ENCODE data around the gene HMCN2.
"Not testable (repeated sequence)": the region's sequence is repeated elsewhere in the genome, so short reads cannot be mapped to it uniquely, and the experiment has no call there.

HMCN2 gene

DNA sequence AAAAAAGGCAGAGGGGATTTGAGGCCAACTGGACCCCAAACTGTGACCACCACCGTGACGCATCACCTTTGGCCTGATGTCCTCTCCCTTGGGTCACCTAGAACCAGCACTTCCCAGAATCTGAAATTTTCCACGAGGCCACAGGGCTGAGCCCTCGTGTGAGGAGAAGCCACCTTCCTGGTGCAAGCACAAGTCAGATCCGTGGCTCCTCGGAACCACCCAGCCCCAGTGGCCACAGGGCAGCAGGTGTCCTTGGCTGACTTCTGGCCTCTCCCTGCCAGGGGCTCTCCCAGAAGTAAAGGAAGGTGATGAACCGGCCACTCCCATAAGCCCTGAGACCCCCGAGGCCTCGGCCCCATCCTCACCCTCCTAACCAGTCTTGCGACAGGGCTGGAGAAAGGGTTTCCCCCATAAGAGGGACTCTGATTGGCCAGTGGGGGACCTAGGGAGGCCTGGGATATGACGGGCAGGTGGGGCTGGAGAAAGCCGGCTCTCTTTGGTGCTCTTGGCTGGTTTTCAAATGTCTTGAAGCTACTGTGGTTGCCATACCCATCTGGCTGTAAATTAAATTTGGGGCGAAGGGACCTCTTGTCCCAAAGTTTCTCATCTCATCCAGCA lies 20.9 kb upstream of the HMCN2 start:
- Mint-ChIP-seq H3K27me3 (peaks cover 8% of the 10 kb centered on the region), H3K4me1 (peaks cover 21% of the 10 kb centered on the region), H3K4me3 (no peak overlapping the region), H3K27ac (no peak overlapping the region), H3K36me3 (ENCODE audit: low read depth) (no peaks in the 10 kb centered on the region), H3K9me3 (no peaks in the 10 kb centered on the region)
- ATAC-seq (no peak), DNase-seq (no peak)

DNA sequence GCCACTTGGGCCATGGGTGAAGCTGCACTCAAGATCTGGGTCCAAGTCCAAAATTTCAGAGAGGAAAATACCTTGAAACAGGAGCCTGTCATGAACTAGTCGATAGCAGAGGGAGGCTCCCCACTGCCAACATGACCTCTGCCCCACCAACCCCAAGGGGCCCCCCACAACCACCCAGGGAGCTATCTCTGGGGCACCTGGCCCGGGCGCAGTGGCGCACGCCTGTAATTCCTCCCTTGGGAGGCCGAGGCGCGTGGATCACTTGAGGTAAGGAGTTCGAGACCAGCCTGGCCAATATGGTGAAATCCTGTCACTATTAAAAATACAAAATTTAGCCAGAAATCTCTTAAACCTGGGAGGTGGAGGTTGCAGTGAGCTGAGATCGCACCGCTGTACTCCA lies 20.1 kb upstream of the HMCN2 start:
- ATAC-seq, result no peak
- no peak for DNase-seq
- H3K4me3 Mint-ChIP-seq, result no peak overlapping the region
- peaks cover 13% of the 10 kb centered on the region for H3K4me1 Mint-ChIP-seq
- no peak overlapping the region for H3K27ac Mint-ChIP-seq
- no peaks in the 10 kb centered on the region for H3K36me3 Mint-ChIP-seq (ENCODE audit: low read depth)
- H3K27me3 Mint-ChIP-seq, result peaks cover 10% of the 10 kb centered on the region
- H3K9me3 Mint-ChIP-seq, result no peaks in the 10 kb centered on the region

DNA sequence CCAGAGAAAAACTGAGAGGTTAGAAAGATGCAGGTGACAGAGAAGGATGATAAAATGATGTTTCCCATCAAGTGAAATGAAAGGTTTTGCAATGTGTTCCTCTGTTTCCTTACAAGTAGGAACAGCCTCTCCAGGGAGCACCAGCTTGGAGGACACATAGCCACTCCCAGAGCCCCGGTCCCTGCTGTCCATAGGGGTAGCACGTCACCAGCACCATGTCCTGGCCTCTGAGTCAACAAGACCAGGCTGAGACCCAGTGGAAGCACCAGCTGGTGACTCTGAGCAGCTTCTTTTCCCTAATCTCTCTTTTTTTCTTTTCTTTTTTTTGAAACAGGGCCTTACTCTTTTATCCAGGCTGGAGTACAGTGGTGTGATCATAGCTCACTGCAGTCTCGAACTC lies 19.4 kb upstream of the HMCN2 start:
- no peak for ATAC-seq
- Mint-ChIP-seq H3K27ac (no peak overlapping the region), H3K4me3 (no peak overlapping the region), H3K27me3 (peaks cover 14% of the 10 kb centered on the region), H3K9me3 (no peaks in the 10 kb centered on the region), H3K4me1 (peaks cover 8% of the 10 kb centered on the region), H3K36me3 (ENCODE audit: low read depth) (no peaks in the 10 kb centered on the region)
- DNase-seq, result no peak

DNA sequence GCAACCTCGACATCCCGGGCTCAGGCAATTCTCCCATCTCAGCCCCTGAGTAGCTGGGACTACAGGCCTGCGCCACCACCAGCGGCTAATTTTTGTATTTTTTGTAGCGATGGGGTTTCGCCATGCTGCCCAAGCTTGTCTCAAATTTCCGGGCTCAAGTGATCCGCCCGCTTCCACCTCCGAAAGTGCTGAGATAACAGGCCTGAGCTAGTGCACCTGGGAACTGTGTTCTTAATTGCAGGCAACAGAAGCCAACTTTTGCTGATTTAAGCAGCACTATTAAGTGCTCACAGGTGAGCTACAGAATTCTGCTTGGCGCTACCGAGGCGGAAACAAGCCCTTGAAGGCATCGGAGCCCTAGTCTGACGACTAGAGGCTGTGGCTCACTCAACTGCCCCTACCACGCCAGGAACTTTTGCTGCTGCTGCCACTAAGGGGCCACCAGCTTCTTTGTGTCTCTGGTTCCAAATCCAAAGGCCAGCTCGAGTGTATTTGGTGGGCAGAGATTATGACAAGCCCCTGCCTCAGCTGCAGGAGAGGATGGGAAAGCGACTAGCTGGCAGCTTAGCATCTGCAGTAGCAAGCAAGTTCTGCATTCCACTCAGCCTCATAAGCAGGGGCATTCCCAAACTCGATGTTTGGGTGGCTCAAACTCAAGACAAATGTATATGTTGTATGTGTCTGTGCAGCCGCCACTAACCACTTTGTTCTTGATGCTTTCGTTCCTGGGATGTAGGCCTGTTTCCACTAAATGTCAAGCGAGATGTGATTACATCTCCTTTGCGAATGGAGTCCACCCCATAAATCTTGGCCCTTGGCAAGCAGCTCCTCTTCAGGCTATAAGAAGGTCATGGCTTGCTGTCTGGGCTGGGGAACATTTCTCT lies 10.6 kb upstream of the HMCN2 start:
- Mint-ChIP-seq H3K4me1 (no peaks in the 10 kb centered on the region), H3K36me3 (ENCODE audit: low read depth) (no peaks in the 10 kb centered on the region), H3K27me3 (peaks cover 34% of the 10 kb centered on the region), H3K9me3 (no peaks in the 10 kb centered on the region), H3K4me3 (no peak overlapping the region), H3K27ac (no peak overlapping the region)
- DNase-seq (no peak), ATAC-seq (no peak)

DNA sequence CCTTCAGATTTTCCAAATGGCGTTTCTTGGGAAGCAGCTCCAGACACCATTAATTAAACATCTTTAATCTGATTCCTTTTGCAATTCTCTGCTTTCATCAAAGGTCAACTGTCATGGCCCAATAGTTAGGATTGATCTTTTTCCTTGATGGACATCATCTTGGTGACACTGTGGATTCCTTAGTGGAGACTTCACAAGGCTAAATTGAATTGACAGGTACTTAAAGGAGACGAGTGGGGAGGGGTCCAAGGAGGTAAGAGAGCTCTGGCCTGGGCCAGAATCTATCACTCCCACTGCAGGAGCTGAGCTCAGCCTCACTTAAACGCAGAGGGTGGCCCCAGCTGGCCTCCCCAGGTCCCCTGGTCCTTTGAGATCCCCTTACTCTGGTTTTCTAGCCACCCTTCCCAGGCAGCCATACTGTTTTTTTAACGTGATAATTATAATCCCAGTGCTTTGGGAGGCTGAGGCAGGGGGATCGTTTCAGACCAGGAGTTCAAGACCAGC lies 9.9 kb upstream of the HMCN2 start:
- Mint-ChIP-seq H3K27me3 (peaks cover 37% of the 10 kb centered on the region), H3K4me1 (no peaks in the 10 kb centered on the region), H3K4me3 (no peak overlapping the region), H3K9me3 (no peaks in the 10 kb centered on the region), H3K27ac (no peak overlapping the region), H3K36me3 (ENCODE audit: low read depth) (no peaks in the 10 kb centered on the region)
- DNase-seq (no peak), ATAC-seq (no peak)

DNA sequence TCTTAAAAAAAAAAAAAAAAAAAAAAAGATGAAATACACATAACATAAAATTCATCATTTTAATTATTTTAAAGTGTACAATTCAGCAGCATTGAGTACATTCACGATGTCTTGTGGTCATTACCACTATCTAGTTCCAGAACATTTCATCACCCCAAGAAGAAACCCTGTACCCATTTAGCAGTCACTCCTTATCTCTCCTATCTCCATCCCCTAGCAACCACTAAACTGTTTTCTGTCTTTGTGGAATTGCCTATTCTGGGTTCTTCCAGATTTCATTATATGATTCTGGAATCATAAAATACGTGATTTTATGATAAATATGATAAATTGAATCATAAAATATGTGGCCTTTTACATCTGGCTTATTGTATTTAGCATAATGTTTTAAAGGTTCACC lies 8.9 kb upstream of the HMCN2 start:
- no peak for DNase-seq
- Mint-ChIP-seq H3K36me3 (ENCODE audit: low read depth) (no peaks in the 10 kb centered on the region), H3K27ac (no peak overlapping the region), H3K4me3 (no peak overlapping the region), H3K27me3 (peaks cover 39% of the 10 kb centered on the region), H3K9me3 (no peaks in the 10 kb centered on the region), H3K4me1 (no peaks in the 10 kb centered on the region)
- no peak for ATAC-seq

DNA sequence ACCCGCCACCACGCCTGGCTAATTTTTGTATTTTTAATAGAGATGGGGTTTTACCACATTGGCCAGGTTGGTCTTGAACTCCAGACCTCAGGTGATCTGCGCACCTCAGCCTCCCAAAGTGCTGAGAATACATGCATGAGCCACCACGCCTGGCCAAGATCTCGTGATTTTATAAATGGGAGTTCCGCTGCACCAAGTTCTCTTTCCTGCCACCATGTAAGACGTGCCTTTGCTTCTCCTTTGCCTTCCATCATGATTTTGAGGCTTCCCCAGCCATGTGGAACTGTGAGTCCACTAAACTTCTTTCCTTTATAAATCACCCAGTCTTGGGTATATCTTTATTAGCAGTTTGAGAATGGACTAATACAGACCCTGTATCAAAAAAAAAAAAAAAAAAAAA lies 7.4 kb upstream of the HMCN2 start:
- H3K9me3 Mint-ChIP-seq; ATAC-seq; H3K4me1 Mint-ChIP-seq; H3K4me3 Mint-ChIP-seq; H3K27ac Mint-ChIP-seq; H3K36me3 Mint-ChIP-seq (ENCODE audit: low read depth); DNase-seq: not testable (repeated sequence)
- peaks cover 42% of the 10 kb centered on the region for H3K27me3 Mint-ChIP-seq

DNA sequence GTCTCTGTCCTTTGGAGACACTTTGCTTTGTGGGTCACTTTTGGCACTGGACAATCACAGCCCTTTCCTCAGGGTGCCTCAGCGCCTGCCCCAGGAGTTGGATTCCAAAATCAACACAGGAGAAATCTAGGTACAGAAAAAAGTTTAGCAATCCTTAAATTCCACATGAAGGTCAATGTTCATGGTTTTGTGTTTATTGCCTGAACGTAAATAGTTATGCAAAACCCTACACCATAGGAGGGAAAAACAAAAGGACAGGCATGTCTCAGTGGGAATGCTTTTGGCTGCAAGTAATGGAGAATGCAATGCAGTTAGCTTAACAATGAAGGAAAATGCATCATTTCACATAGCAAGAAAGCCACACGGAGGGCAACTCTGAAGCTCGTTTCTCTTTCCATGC lies 6.5 kb upstream of the HMCN2 start:
- Mint-ChIP-seq H3K27me3 (peaks cover 50% of the 10 kb centered on the region), H3K36me3 (ENCODE audit: low read depth) (no peaks in the 10 kb centered on the region)
- ATAC-seq, result no peak

DNA sequence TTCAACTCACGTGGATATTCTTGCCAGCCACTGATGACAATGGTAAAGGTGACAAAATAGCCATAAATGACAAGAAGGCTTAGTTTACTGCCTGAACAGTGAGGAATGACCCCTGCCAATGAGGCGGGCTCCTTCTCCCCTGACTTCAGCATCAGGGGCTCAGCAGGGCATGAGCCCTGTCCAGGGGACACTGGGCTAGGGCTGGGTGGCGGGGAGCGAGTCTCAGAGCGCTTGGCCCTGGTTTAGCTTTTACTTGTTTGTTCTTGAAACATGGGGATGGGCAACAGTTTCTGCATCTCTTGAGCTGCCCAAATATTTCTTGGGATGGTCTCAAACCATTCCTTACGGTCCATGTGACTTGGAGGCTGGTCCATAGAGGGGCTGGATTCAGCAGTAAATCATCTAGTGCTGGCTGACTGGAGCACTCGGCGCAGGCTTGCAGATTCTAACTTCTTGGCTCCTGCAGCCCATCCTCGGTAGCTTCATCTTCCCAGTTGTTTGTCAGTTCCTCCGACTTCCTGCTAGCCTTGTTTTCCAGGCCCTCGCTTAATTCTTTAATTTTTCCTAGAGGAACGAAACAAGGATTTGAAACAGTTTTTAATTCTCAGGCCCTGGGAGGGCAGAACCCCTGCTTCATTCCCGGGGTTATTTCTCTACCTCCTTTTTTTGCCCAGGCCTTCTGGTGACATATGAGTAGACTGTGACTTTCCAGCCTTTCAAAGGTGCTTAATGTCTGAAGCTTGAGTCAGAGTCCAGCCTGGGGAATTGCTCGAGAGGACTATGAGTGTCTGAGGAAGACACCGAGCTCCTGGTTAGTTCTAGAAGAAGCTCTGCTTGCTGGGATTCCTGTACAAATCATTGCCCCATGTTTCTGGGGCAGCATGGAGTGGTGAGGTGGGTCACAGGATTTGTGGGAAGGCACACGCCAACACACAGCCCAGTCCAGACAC lies 4.5 kb upstream of the HMCN2 start:
- no peak for ATAC-seq
- Mint-ChIP-seq H3K27me3 (peaks cover 62% of the 10 kb centered on the region), H3K4me3 (no peak overlapping the region), H3K4me1 (no peaks in the 10 kb centered on the region), H3K27ac (no peak overlapping the region), H3K9me3 (no peaks in the 10 kb centered on the region), H3K36me3 (ENCODE audit: low read depth) (no peaks in the 10 kb centered on the region)
- no peak for DNase-seq

More for the DNA sequence above, 6.5 kb upstream of the HMCN2 start:
- Mint-ChIP-seq H3K27ac (no peak overlapping the region), H3K9me3 (no peaks in the 10 kb centered on the region), H3K4me3 (no peak overlapping the region), H3K4me1 (no peaks in the 10 kb centered on the region)
- no peak for DNase-seq

DNA sequence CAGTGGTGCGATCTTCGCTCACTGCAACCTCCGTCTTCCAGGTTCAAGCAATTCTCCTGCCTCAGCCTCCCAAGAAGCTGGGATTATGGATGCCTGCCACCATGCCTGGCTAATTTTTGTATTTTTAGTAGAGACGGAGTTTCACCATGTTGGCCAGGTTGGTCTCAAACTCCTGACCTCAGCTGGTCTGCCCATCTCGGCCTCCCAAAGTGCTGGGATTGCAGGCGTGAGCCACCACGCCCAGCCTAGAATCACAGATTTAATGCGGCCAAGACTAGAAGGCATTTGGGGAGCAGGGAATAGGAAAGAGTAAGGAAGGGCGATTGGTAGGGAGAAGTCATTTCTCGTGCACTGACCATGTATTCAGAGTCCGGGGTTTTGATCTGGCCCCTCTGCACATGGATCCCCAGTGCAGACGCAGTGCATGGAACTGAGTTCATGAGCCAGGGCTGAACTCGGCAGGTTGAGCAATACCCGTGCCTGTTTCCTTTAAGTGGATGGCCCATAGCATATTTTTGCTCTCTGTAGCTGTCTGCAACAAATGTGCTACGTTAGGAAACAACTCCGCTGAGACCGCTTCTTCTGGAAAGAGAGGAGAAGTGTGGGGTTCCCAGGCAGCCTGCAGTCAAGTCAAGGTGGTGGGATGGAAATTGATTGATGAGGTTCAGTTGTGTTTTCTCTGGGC lies 3.4 kb upstream of the HMCN2 start:
- Mint-ChIP-seq H3K27me3 (peaks cover 71% of the 10 kb centered on the region), H3K4me1 (no peaks in the 10 kb centered on the region), H3K27ac (no peak overlapping the region), H3K9me3 (no peaks in the 10 kb centered on the region), H3K4me3 (no peak overlapping the region), H3K36me3 (ENCODE audit: low read depth) (no peaks in the 10 kb centered on the region)
- ATAC-seq, result no peak
- DNase-seq, result no peak

DNA sequence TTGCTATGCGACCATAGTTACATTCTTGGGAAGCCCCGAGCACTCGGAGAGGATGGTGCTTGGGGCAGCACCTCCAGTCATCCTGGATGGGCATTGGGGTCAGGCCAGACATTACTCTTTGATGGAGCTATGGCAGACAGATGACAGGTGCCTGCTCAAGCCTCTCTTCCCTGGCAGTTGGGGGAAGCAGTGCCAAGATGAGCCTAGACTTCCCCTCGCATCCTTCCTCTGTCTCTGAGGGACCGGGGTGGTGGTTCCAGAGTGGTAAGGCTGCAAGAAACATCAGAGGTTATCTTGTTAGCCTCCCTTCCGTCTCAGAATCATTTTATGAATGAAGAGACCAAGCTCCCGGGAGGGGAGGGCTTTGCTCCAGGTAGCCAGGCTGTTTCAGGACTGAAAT lies 2.8 kb upstream of the HMCN2 start:
- no peak for DNase-seq
- peaks cover 76% of the 10 kb centered on the region for H3K27me3 Mint-ChIP-seq
- H3K27ac Mint-ChIP-seq, result no peak overlapping the region
- no peak overlapping the region for H3K4me3 Mint-ChIP-seq
- ATAC-seq, result no peak
- no peaks in the 10 kb centered on the region for H3K36me3 Mint-ChIP-seq (ENCODE audit: low read depth)
- no peaks in the 10 kb centered on the region for H3K9me3 Mint-ChIP-seq
- no peaks in the 10 kb centered on the region for H3K4me1 Mint-ChIP-seq

DNA sequence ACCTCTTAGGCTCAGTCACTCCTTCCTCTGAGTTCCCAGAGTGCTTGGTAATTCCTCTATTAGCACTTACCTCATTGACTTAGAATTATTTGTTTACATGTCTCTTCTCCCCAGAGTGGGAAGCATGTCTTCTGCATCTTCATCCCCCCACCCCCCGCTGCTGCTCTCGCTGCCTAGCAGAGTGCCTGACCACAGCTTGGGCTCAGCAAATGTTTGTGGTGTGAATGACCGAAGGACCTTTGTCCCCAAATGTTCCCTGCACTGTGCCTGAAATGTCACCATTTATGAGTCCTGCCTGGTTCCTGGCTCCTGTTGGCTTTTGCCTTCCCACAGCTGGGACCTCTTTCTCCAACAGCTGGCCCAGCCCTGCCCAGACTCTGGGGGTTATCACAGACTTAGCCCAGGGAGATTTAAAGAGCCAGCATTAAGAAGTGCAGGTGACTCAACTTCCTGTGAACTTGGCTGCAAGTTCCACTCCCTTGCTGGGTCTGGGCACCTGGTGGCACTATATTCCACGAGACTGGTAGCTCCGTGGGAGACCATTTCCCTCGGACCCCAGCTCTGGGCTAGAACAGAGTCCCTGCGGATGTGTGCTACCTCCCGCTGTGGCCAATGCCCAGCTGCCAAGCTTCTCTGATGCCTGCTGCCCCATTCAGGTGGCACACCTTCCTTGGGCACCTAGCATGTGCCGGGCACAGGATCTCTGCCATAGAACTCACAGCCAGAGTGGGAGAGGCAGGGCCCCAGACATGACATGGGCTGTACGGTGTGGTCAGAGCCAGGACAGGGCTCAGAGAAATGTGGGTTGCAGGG lies 1.8 kb upstream of the HMCN2 start:
- no peaks in the 10 kb centered on the region for H3K4me1 Mint-ChIP-seq

More for the DNA sequence above, 1.8 kb upstream of the HMCN2 start:
- no peak for DNase-seq
- peak; percentile 38 for ATAC-seq
- H3K36me3 Mint-ChIP-seq (ENCODE audit: low read depth), result no peaks in the 10 kb centered on the region
- peaks cover 79% of the 10 kb centered on the region for H3K27me3 Mint-ChIP-seq
- no peaks in the 10 kb centered on the region for H3K9me3 Mint-ChIP-seq
- H3K27ac Mint-ChIP-seq, result no peak overlapping the region
- no peak overlapping the region for H3K4me3 Mint-ChIP-seq
